RCC 7860 (cell line): ENCODE results near the gene FAM186B.

Experiments used
- DNase-seq: peaks from one replicate; pipeline ENCODE4 v3.0.0-alpha.2; 2015; ENCODE audit warnings: low spot score
- FAIRE-seq: peaks from 2 replicates; lab custom pipeline; 2012; peaks lifted over from hg19 to GRCh38; lab: Jason Lieb, UNC

The FAM186B gene

GRCh38 chr12:49554266-49554665 lies 51.2 kb downstream of the FAM186B start:
- FAIRE-seq: no peak

GRCh38 chr12:49553512-49554088 lies 51.8 kb downstream of the FAM186B start:
- no peak for FAIRE-seq
- peak; percentile 21 for DNase-seq

More at GRCh38 chr12:49554266-49554665, 51.2 kb downstream of the FAM186B start:
- no peak for DNase-seq

GRCh38 chr12:49552899-49553298 lies 52.5 kb downstream of the FAM186B start:
- DNase-seq: no peak
- no peak for FAIRE-seq

GRCh38 chr12:49552425-49552824 lies 53.0 kb downstream of the FAM186B start:
- no peak for FAIRE-seq

GRCh38 chr12:49552014-49552413 lies 53.4 kb downstream of the FAM186B start:
- no peak for FAIRE-seq
- DNase-seq: no peak

More at GRCh38 chr12:49552425-49552824, 53.0 kb downstream of the FAM186B start:
- DNase-seq: no peak

- DNase-seq (no peak), FAIRE-seq (no peak)
These were observed 54.7 kb downstream of the FAM186B start for GRCh38 chr12:49550693-49551252.

- DNase-seq: no peak
- FAIRE-seq: no peak
These were observed 55.4 kb downstream of the FAM186B start for GRCh38 chr12:49549735-49550692.

GRCh38 chr12:49548822-49549648 lies 56.4 kb downstream of the FAM186B start:
- no peak for DNase-seq
- no peak for FAIRE-seq

GRCh38 chr12:49548481-49548821 lies 57.0 kb downstream of the FAM186B start:
- FAIRE-seq: no peak
- DNase-seq: no peak

- no peak for FAIRE-seq
- DNase-seq: no peak
These were observed 58.2 kb downstream of the FAM186B start for GRCh38 chr12:49547090-49547690.

- DNase-seq (no peak), FAIRE-seq (no peak)
These were observed 59.0 kb downstream of the FAM186B start for GRCh38 chr12:49546481-49546880.

- DNase-seq (no peak), FAIRE-seq (no peak)
These were observed 59.6 kb downstream of the FAM186B start for GRCh38 chr12:49545815-49546214.

- DNase-seq (no peak), FAIRE-seq (no peak)
These were observed 61.3 kb downstream of the FAM186B start for GRCh38 chr12:49543914-49544815.

GRCh38 chr12:49543221-49543913 lies 62.1 kb downstream of the FAM186B start:
- DNase-seq: no peak
- no peak for FAIRE-seq

GRCh38 chr12:49542592-49543160 lies 62.8 kb downstream of the FAM186B start:
- FAIRE-seq (no peak), DNase-seq (no peak)

- no peak for DNase-seq
- FAIRE-seq: no peak
These were observed 63.4 kb downstream of the FAM186B start for GRCh38 chr12:49541911-49542505.

- FAIRE-seq: no peak
- DNase-seq: no peak
These were observed 64.1 kb downstream of the FAM186B start for GRCh38 chr12:49541140-49541861.
